Stimulated activated CD4-positive, alpha-beta T cell treated with anti-CD3 and anti-CD28 coated beads, Interleukin-1b, Interleukin-23, amount 100 ng/mL, for 1 hour (primary cell): ENCODE data around the gene TBC1D16.

Experiments
- DNase-seq, 2 donors: peaks; one replicate each; pipeline ENCODE4 v3.0.0-alpha.2; 2020; ENCODE audit warnings: low read depth in 2 of 2

TBC1D16 gene

GRCh38 chr17:79989106-79989835, 46.4 kb downstream of the TBC1D16 start:
- DNase-seq: no peak

- no peak for DNase-seq
Observed at GRCh38 chr17:79988185-79988971, 47.3 kb downstream of the TBC1D16 start.

- no peak for DNase-seq
Observed at GRCh38 chr17:79987935-79988184, 47.8 kb downstream of the TBC1D16 start.

- DNase-seq: no peak
Observed at GRCh38 chr17:79987187-79987934, 48.3 kb downstream of the TBC1D16 start.

GRCh38 chr17:79986411-79987186, 49.1 kb downstream of the TBC1D16 start:
- no peak for DNase-seq

GRCh38 chr17:79985943-79986391, 49.7 kb downstream of the TBC1D16 start:
- no peak for DNase-seq

GRCh38 chr17:79985361-79985942, 50.2 kb downstream of the TBC1D16 start:
- DNase-seq: no peak

GRCh38 chr17:79984877-79985276, 50.8 kb downstream of the TBC1D16 start:
- DNase-seq: no peak

- no peak for DNase-seq
Observed at GRCh38 chr17:79984045-79984840, 51.4 kb downstream of the TBC1D16 start.

GRCh38 chr17:79983456-79983855, 52.2 kb downstream of the TBC1D16 start:
- no peak for DNase-seq

- no peak for DNase-seq
Observed at GRCh38 chr17:79982986-79983385, 52.7 kb downstream of the TBC1D16 start.

GRCh38 chr17:79981661-79982101, 54.0 kb downstream of the TBC1D16 start:
- DNase-seq: no peak

- DNase-seq: no peak
Observed at GRCh38 chr17:79981090-79981489, 54.6 kb downstream of the TBC1D16 start.

- DNase-seq: no peak
Observed at GRCh38 chr17:79980246-79981043, 55.2 kb downstream of the TBC1D16 start.

- no peak for DNase-seq
Observed at GRCh38 chr17:79979816-79980215, 55.9 kb downstream of the TBC1D16 start.

- DNase-seq: no peak
Observed at GRCh38 chr17:79979221-79979741, 56.4 kb downstream of the TBC1D16 start.

- no peak for DNase-seq
Observed at GRCh38 chr17:79978548-79978855, 57.2 kb downstream of the TBC1D16 start.

GRCh38 chr17:79977708-79978547, 57.7 kb downstream of the TBC1D16 start:
- no peak for DNase-seq

- no peak for DNase-seq
Observed at GRCh38 chr17:79977161-79977631, 58.5 kb downstream of the TBC1D16 start.
